Measurements from ENCODE around the gene PAFAH1B2. TPM values are rescaled to one million over a fixed set of nuclear protein-coding genes. Genes with fewer than 3 reads are reported as not detected.

Gene PAFAH1B2
- total RNA-seq, 1 experiment from 2014 or later: 154 TPM

DNA sequence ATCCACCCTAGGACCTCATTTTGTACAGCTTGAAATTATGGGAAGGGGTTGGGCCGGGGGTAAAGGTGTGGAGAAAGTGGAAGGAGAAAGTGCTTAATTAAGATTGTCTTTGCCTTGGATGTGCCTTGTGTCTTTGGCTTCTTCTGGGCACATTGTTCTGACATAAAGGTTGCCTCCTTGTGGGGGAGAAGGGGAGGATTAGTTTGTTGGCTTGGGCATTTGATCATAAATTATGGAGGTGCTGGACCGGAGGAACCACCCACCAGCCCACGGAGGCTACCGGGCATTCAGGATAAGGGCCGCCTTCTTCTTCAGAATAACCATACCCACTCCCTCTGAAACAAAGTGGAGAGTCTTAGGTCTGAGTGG is 1.3 kb downstream of the PAFAH1B2 start:
- no peaks in the 10 kb centered on the region for H3K27me3 ChIP-seq (ENCODE audit: insufficient read depth, low read length)
- POLR2A ChIA-PET: no interaction called here

DNA sequence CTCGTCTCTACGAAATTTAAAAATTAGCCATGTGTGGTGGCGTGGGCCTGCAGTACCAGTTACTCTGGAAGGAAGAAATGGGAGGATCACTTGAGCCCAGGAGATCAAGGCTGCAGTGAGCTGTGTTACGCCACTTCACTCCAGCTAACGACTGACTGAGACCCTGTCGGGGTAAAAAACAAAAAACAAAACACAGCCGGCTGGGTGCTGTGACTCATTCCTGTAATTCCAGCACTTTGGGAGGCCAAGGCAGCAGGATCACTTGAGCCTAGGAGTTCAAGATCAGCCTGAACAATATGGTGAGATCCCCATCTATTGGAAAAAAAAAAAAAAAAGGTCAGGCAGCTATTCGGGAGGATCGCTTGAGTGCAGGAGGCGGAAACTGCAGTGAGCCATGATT is 2.4 kb downstream of the PAFAH1B2 start:
- Histone ChIP-seq H4K20me1 (ENCODE audit: insufficient read depth) (peaks cover 29% of the 10 kb centered on the region), H3K4me2 (ENCODE audit: low read length) (no peak overlapping the region), H3K9ac (ENCODE audit: low read length) (no peak overlapping the region), H3K79me2 (ENCODE audit: insufficient read depth, low read length) (peaks cover 71% of the 10 kb centered on the region), H3K27ac (ENCODE audit: low read depth, low read length) (no peak overlapping the region), H3K9me2 (ENCODE audit: insufficient read depth) (no peaks in the 10 kb centered on the region), H3K27me3 (ENCODE audit: insufficient read depth, low read length) (no peaks in the 10 kb centered on the region), H3K4me3 (replicated peaks in 1 of 2; ENCODE audit: low read depth in 1 of 2, low read length in 2 of 2) (no peak overlapping the region), H3K4me1 (ENCODE audit: control insufficient read depth in 1 of 2, insufficient read depth in 2 of 2, low read length in 2 of 2) (peaks cover 8 to 23% of the 10 kb centered on the region in 2 experiments), H3K36me3 (ENCODE audit: control insufficient read depth in 1 of 2, insufficient read depth in 2 of 2, low read length in 2 of 2) (peaks cover 5 to 19% of the 10 kb centered on the region in 2 experiments), H2AFZ (ENCODE audit: low read depth, low read length, poor library complexity, severe bottlenecking) (no peak overlapping the region), H3K9me3 (ENCODE audit: control insufficient read depth in 1 of 2, insufficient read depth in 1 of 2, low read depth in 1 of 2, low read length in 2 of 2) (no peaks in the 10 kb centered on the region)
- BruUV-seq (replicated peaks): no TSS peak
- ATAC-seq: no peak
- DNase-seq (ENCODE audit: low read depth, low spot score): no peak
- RAD21 ChIA-PET (ENCODE audit: low non-redundant PET in 1 of 2, low total read pairs in 2 of 2, uncharacterized antibody in 2 of 2, unreplicated experiment in 2 of 2): no interaction called here
- CTCF ChIA-PET: no interaction called here
- intact Hi-C loops (cut with micrococcal nuclease): no loop called here
- POLR2A ChIA-PET: no interaction called here
- TF ChIP-seq EZH2 (IDR thresholded peaks at IDR 0.05): no peak
- TF ChIP-seq CEBPB (IDR thresholded peaks at IDR 0.05; ENCODE audit: low read depth): no peak
- no peak for TF ChIP-seq FOSL1 (IDR thresholded peaks at IDR 0.05; ENCODE audit: low read depth)
- TF ChIP-seq ZBTB33 (IDR thresholded peaks at IDR 0.05; ENCODE audit: extremely low read depth, insufficient replicate concordance, low read length): no peak
- no peak for TF ChIP-seq CBX3 (IDR thresholded peaks at IDR 0.05; ENCODE audit: low read depth)
- no peak for TF ChIP-seq YY1 (IDR thresholded peaks at IDR 0.05; ENCODE audit: extremely low read depth, insufficient replicate concordance, low read depth, low read length)
- TF ChIP-seq JUND (IDR thresholded peaks at IDR 0.05): no peak
- TF ChIP-seq, protein P1, sequence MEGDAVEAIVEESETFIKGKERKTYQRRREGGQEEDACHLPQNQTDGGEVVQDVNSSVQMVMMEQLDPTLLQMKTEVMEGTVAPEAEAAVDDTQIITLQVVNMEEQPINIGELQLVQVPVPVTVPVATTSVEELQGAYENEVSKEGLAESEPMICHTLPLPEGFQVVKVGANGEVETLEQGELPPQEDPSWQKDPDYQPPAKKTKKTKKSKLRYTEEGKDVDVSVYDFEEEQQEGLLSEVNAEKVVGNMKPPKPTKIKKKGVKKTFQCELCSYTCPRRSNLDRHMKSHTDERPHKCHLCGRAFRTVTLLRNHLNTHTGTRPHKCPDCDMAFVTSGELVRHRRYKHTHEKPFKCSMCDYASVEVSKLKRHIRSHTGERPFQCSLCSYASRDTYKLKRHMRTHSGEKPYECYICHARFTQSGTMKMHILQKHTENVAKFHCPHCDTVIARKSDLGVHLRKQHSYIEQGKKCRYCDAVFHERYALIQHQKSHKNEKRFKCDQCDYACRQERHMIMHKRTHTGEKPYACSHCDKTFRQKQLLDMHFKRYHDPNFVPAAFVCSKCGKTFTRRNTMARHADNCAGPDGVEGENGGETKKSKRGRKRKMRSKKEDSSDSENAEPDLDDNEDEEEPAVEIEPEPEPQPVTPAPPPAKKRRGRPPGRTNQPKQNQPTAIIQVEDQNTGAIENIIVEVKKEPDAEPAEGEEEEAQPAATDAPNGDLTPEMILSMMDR (IDR thresholded peaks at IDR 0.05 in 2 of 3, conservative IDR thresholded peaks at IDR 0.05 in 1 of 3; ENCODE audit: borderline replicate concordance in 1 of 3, insufficient read depth in 1 of 3, low read depth in 2 of 3, low read length in 2 of 3): no peak
- no peak for TF ChIP-seq ATF3 (IDR thresholded peaks at IDR 0.05)
- TF ChIP-seq EGR1 (IDR thresholded peaks at IDR 0.05; ENCODE audit: low read depth): no peak

More for the DNA sequence above, 1.3 kb downstream of the PAFAH1B2 start:
- peaks cover 28% of the 10 kb centered on the region for H4K20me1 ChIP-seq (ENCODE audit: insufficient read depth)
- H3K27ac ChIP-seq (ENCODE audit: low read depth, low read length): peak overlapping the region; percentile 62
- peaks cover 5 to 19% of the 10 kb centered on the region in 2 experiments for H3K36me3 ChIP-seq (ENCODE audit: control insufficient read depth in 1 of 2, insufficient read depth in 2 of 2, low read length in 2 of 2)
- H3K9me2 ChIP-seq (ENCODE audit: insufficient read depth): no peaks in the 10 kb centered on the region
- ATAC-seq (peak; percentile 24; the same call in 1 of the 2 replicates), DNase-seq (ENCODE audit: low read depth, low spot score) (no peak)
- peak overlapping the region; percentile 88 for H3K4me2 ChIP-seq (ENCODE audit: low read length)
- peak overlapping the region; percentile 71 to 93 for H3K4me3 ChIP-seq (replicated peaks in 1 of 2; ENCODE audit: low read depth in 1 of 2, low read length in 2 of 2)
- ChIA-PET RAD21 (ENCODE audit: low non-redundant PET in 1 of 2, low total read pairs in 2 of 2, uncharacterized antibody in 2 of 2, unreplicated experiment in 2 of 2) (no interaction called here), CTCF (no interaction called here)
- H3K4me1 ChIP-seq (ENCODE audit: control insufficient read depth in 1 of 2, insufficient read depth in 2 of 2, low read length in 2 of 2): peaks cover 8 to 23% of the 10 kb centered on the region in 2 experiments
- no peaks in the 10 kb centered on the region for H3K9me3 ChIP-seq (ENCODE audit: control insufficient read depth in 1 of 2, insufficient read depth in 1 of 2, low read depth in 1 of 2, low read length in 2 of 2)
- H2AFZ ChIP-seq (ENCODE audit: low read depth, low read length, poor library complexity, severe bottlenecking): no peak overlapping the region
- intact Hi-C loops (cut with micrococcal nuclease): no loop called here
- H3K79me2 ChIP-seq (ENCODE audit: insufficient read depth, low read length): peaks cover 59% of the 10 kb centered on the region
- peak overlapping the region; percentile 71 for H3K9ac ChIP-seq (ENCODE audit: low read length)
- no TSS peak for BruUV-seq (replicated peaks)
- TF ChIP-seq, protein P2, sequence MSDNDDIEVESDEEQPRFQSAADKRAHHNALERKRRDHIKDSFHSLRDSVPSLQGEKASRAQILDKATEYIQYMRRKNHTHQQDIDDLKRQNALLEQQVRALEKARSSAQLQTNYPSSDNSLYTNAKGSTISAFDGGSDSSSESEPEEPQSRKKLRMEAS (IDR thresholded peaks at IDR 0.05): peak; percentile 52; the same call in 1 of the 2 replicates
- TF ChIP-seq, protein P1 (IDR thresholded peaks at IDR 0.05 in 2 of 3, conservative IDR thresholded peaks at IDR 0.05 in 1 of 3; ENCODE audit: borderline replicate concordance in 1 of 3, insufficient read depth in 1 of 3, low read depth in 2 of 3, low read length in 2 of 3): peak in 2 of 3 experiments; percentile 30; a peak in 3 of 6 replicates
- no peak for TF ChIP-seq EZH2phosphoT487 (IDR thresholded peaks at IDR 0.05; ENCODE audit: borderline replicate concordance)

All from HCT116 (cell line).